Left ventricle myocardium inferior (tissue), 1 donor: Measurements from ENCODE around the gene UPF1. TPM values are rescaled to one million over a fixed set of nuclear protein-coding genes. Genes with fewer than 3 reads are reported as not detected.
"Not testable (repeated sequence)": the region's sequence is repeated elsewhere in the genome, so short reads cannot be mapped to it uniquely, and the experiment has no call there.

Source experiments
- DNase-seq: peaks from one replicate; pipeline ENCODE4 v3.0.0-alpha.2; 2020
- H3K27ac ChIP-seq: fragments of 200-600 bp; replicated peaks from 2 replicates; pipeline ENCODE4 v1.8.0; 2021
- H3K27me3 ChIP-seq: fragments of 200-600 bp; 2 replicates; pipeline ENCODE4 v1.8.0; 2021; ENCODE audit warnings: low read depth
- H3K36me3 ChIP-seq: fragments of 200-600 bp; 2 replicates; pipeline ENCODE4 v1.8.0; 2021
- H3K4me1 ChIP-seq: fragments of 200-600 bp; 2 replicates; pipeline ENCODE4 v1.8.0; 2021
- H3K4me3 ChIP-seq: fragments of 200-600 bp; 2 replicates; pipeline ENCODE4 v1.8.0; 2021; ENCODE audit warnings: mild to moderate bottlenecking, moderate library complexity
- H3K9me3 ChIP-seq: fragments of 200-600 bp; replicated peaks from 2 replicates; pipeline ENCODE4 v1.8.0; 2021
- intact Hi-C: fragments of 100-400 bp; cut with micrococcal nuclease; formaldehyde crosslinking; loops from one replicate; pipeline ENCODE4 v1.11.0; 2022
- total RNA-seq: library from RNA; stranded (reverse); fragmentation: NEBNext Ultra II Directional; extraction: Animal tissue kit (Norgen Biotek cat#: 25700); gene quantifications from one replicate; pipeline ENCODE4 v1.2.1, GENCODE V29; 2021
- TF ChIP-seq, protein P1 (sequence below): fragments of 200-600 bp; IDR thresholded peaks from 2 replicates; pipeline ENCODE4 v1.8.0; 2021; ENCODE audit warnings: antibody characterized with exemption, mild to moderate bottlenecking, borderline replicate concordance
- donor health status: DM: no; HTN: yes; CAD: no; lungs with severe emphysema.

Gene UPF1
- total RNA-seq, 1 donor from 2014 or later, result 32.3 TPM

DNA sequence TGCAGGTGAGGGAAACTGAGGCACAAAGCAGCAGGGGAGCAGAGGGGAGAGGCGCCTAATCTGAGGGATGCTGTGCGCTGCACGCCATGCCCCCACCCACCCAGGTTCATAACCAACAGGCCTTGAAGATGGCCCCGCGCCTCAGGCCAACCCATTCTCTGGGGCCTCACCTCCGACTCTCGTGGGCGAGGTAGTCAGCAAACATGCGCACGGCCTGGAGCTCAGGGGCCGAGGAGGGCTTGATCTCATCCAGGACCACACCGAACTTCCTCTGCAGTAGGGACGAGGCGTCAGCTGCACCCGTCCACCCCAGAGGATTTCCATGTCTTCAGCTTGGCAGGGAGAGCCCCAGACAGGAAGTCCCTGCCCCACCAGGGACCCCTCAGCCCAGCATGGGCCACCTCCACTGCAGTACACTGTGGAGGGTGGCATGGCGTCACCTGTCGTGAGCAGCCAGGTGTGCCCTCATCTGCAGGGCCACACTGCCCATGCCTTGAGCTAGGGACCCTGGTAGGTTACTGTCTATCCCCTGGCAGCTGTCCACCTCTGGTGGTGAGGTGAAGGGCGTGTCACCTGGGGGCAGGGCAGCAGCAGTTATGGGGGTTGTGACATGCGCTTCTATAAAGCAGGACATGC, 79.2 kb downstream of the UPF1 start:
- no peak overlapping the region for H3K4me3 ChIP-seq
- intact Hi-C loops, result no loop called here
- peaks cover 10% of the 10 kb centered on the region for H3K4me1 ChIP-seq
- no peak for DNase-seq
- TF ChIP-seq, protein P1, sequence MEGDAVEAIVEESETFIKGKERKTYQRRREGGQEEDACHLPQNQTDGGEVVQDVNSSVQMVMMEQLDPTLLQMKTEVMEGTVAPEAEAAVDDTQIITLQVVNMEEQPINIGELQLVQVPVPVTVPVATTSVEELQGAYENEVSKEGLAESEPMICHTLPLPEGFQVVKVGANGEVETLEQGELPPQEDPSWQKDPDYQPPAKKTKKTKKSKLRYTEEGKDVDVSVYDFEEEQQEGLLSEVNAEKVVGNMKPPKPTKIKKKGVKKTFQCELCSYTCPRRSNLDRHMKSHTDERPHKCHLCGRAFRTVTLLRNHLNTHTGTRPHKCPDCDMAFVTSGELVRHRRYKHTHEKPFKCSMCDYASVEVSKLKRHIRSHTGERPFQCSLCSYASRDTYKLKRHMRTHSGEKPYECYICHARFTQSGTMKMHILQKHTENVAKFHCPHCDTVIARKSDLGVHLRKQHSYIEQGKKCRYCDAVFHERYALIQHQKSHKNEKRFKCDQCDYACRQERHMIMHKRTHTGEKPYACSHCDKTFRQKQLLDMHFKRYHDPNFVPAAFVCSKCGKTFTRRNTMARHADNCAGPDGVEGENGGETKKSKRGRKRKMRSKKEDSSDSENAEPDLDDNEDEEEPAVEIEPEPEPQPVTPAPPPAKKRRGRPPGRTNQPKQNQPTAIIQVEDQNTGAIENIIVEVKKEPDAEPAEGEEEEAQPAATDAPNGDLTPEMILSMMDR, result no peak
- no peaks in the 10 kb centered on the region for H3K9me3 ChIP-seq
- no peak overlapping the region for H3K27ac ChIP-seq
- H3K27me3 ChIP-seq, result no peaks in the 10 kb centered on the region
- H3K36me3 ChIP-seq, result peaks cover 59% of the 10 kb centered on the region

DNA sequence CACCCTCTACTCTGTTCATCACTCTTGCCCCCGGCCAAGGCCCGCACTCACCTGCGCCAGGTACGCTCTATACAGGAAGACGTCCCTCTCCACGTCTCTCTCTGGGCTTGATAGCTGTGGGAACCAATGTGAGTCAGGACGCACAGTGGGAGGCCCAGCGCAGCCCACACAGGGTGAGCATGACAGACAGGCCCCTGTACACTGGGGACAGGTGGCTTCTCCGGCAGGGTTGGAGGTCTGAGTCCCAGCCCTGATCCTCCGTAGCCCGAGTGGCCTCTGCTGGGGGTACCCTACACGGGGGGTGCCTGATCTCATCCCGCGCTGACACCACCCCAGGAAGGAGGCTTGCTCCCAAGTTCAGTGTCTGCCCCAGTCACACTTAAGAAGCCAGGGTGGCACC, 81.2 kb downstream of the UPF1 start:
- no peak for DNase-seq
- no peaks in the 10 kb centered on the region for H3K9me3 ChIP-seq
- H3K4me1 ChIP-seq, result peaks cover 25% of the 10 kb centered on the region
- H3K27me3 ChIP-seq, result no peaks in the 10 kb centered on the region
- peaks cover 43% of the 10 kb centered on the region for H3K36me3 ChIP-seq
- no peak overlapping the region for H3K4me3 ChIP-seq
- no peak overlapping the region for H3K27ac ChIP-seq
- TF ChIP-seq, protein P1, result no peak
- intact Hi-C loops, result no loop called here

DNA sequence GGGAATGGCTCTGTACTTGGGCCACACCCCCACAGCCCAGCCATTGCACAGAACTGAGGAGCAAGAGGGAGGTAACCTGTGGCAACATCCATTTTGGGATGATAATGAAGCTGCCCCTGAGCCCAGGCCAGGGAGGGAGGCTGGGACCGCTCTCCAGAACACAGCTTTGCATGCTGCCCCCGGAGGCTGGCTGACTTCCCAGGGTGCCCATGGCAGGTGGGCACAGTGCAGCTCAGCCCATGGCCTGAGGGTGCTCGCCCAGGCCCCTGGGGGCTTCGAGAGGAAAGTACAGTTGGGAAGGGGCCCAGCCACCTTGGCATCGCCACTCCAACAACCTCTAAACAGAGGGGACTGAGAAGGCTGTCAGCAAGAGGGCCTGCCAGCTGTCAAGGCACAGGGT, 81.7 kb downstream of the UPF1 start:
- no peak overlapping the region for H3K4me3 ChIP-seq
- peaks cover 43% of the 10 kb centered on the region for H3K36me3 ChIP-seq
- DNase-seq, result no peak
- H3K27ac ChIP-seq, result no peak overlapping the region
- H3K9me3 ChIP-seq, result no peaks in the 10 kb centered on the region
- TF ChIP-seq, protein P1, result no peak
- peaks cover 30% of the 10 kb centered on the region for H3K4me1 ChIP-seq
- H3K27me3 ChIP-seq, result no peaks in the 10 kb centered on the region
- intact Hi-C loops, result no loop called here

DNA sequence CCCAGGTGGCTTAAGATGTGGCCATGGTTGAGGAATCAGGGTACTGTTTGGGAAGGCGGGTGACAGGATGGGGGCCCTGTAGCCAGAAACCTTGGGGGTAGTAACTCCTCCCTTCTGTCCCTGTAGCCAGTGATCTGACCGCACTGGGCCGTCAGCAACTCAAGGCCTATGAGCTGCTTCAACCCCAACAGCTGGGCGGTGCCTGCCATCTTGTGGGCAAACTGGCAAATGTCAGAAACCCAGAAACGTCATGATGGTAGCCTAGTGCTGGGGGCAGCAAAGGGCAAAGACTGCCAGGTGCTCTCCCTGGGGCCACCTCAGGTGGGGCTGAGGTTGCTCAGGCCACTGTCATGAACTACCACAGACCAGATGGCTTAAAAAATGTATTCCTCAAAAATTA, 83.9 kb downstream of the UPF1 start:
- TF ChIP-seq, protein P1, result peak; percentile 39
- H3K9me3 ChIP-seq, result no peaks in the 10 kb centered on the region
- peaks cover 32% of the 10 kb centered on the region for H3K36me3 ChIP-seq
- H3K27ac ChIP-seq, result no peak overlapping the region
- H3K27me3 ChIP-seq, result no peaks in the 10 kb centered on the region
- H3K4me1 ChIP-seq, result peaks cover 49% of the 10 kb centered on the region
- no peak overlapping the region for H3K4me3 ChIP-seq
- DNase-seq, result no peak
- intact Hi-C loops, result no loop called here

DNA sequence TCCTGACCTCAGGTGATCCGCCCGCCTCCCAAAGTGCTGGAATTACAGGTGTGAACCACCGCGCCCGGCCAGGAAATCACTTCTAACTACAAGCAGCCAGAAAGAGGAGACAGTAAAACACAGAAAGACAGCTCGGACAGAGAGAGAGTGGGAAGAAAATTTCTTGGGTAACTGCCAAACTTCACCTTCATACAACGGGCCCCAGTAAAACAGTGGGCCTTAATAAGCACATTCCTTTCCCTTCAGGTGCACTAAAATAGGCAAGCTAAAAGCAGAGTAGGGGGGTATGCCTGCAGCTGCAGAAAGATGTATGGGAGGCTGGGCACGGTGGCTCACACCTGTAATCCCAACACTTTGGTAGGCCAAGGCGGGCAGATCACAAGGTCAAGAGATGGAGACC, 85.8 kb downstream of the UPF1 start:
- Histone ChIP-seq H3K4me1 (peaks cover 56% of the 10 kb centered on the region), H3K36me3 (peaks cover 36% of the 10 kb centered on the region), H3K4me3 (peak overlapping the region; percentile 94)
- H3K9me3 ChIP-seq, H3K27ac ChIP-seq, DNase-seq, H3K27me3 ChIP-seq, intact Hi-C loops: not testable (repeated sequence)

Other genes with a start within 250 kb of the UPF1 start
- 76.6 TPM for gene REX1BD, start 243.2 kb upstream of the UPF1 start, total RNA-seq
- 20.0 TPM for gene CRLF1, start 225.2 kb upstream of the UPF1 start, total RNA-seq
- gene TMEM59L, start 219.1 kb upstream of the UPF1 start, total RNA-seq, result 1.5 TPM
- gene KLHL26, start 194.9 kb upstream of the UPF1 start, total RNA-seq, result 6.2 TPM
- gene CRTC1, start 148.3 kb upstream of the UPF1 start, total RNA-seq, result 9.7 TPM
- 1.2 TPM for gene COMP, start 40.7 kb upstream of the UPF1 start, total RNA-seq
- 1.4 TPM for gene CERS1, start 64.2 kb downstream of the UPF1 start, total RNA-seq
- 128 TPM for gene COPE, start 87.4 kb downstream of the UPF1 start, total RNA-seq
- gene DDX49, start 87.8 kb downstream of the UPF1 start, total RNA-seq, result 22.4 TPM
- gene HOMER3, start 109.3 kb downstream of the UPF1 start, total RNA-seq, result 14.7 TPM
- 68.2 TPM for gene SUGP2, start 201.6 kb downstream of the UPF1 start, total RNA-seq
- gene ARMC6, start 201.6 kb downstream of the UPF1 start, total RNA-seq, result 15.0 TPM
- gene SLC25A42, start 232.0 kb downstream of the UPF1 start, total RNA-seq, result 27.2 TPM